ENCODE measurements around the gene GPC6. TPM values are rescaled to one million over a fixed set of nuclear protein-coding genes. Genes with fewer than 3 reads are reported as not detected.

The GPC6 gene
- total RNA-seq, 1 experiment from 2014 or later: 0.22 TPM

- TF ChIP-seq ELF1 (IDR thresholded peaks at IDR 0.05; ENCODE audit: borderline replicate concordance, low read depth) (no peak), EZH2phosphoT487 (IDR thresholded peaks at IDR 0.05; ENCODE audit: borderline replicate concordance) (no peak), REST (IDR thresholded peaks at IDR 0.05; ENCODE audit: low read depth) (no peak), POLR2AphosphoS5 (IDR thresholded peaks at IDR 0.05; ENCODE audit: low read depth, low read length) (no peak), ZBTB33 (IDR thresholded peaks at IDR 0.05; ENCODE audit: extremely low read depth, insufficient replicate concordance, low read length) (no peak), YY1 (IDR thresholded peaks at IDR 0.05; ENCODE audit: extremely low read depth, insufficient replicate concordance, low read depth, low read length) (no peak), ZFX (IDR thresholded peaks at IDR 0.05) (no peak), TCF7L2 (IDR thresholded peaks at IDR 0.05; ENCODE audit: borderline replicate concordance, extremely low read depth, insufficient read depth, insufficient read length) (no peak), JUND (IDR thresholded peaks at IDR 0.05) (no peak), SP1 (IDR thresholded peaks at IDR 0.05; ENCODE audit: low read depth) (no peak), FOSL1 (IDR thresholded peaks at IDR 0.05; ENCODE audit: low read depth) (no peak), EGR1 (IDR thresholded peaks at IDR 0.05; ENCODE audit: low read depth) (no peak), ZNF274 (IDR thresholded peaks at IDR 0.05; ENCODE audit: low read depth, low read length) (no peak), ATF3 (IDR thresholded peaks at IDR 0.05) (no peak), CEBPB (IDR thresholded peaks at IDR 0.05; ENCODE audit: low read depth) (no peak), SIN3A (IDR thresholded peaks at IDR 0.05; ENCODE audit: low read depth) (no peak), CBX3 (IDR thresholded peaks at IDR 0.05; ENCODE audit: low read depth) (no peak), POLR2A (IDR thresholded peaks at IDR 0.05; ENCODE audit: borderline replicate concordance, extremely low read depth, insufficient read depth, insufficient read length) (no peak), SRF (IDR thresholded peaks at IDR 0.05; ENCODE audit: low read depth) (no peak)
- DNase-seq (ENCODE audit: low read depth, low spot score) (no peak), ATAC-seq (no peak)
- Histone ChIP-seq H3K4me3 (replicated peaks in 1 of 2; ENCODE audit: low read depth in 1 of 2, low read length in 2 of 2) (no peak overlapping the region), H3K9me3 (ENCODE audit: control insufficient read depth in 1 of 2, insufficient read depth in 1 of 2, low read depth in 1 of 2, low read length in 2 of 2) (peaks cover 6 to 21% of the 10 kb centered on the region in 2 experiments; a peak in 3 of 4 replicates), H4K20me1 (ENCODE audit: insufficient read depth) (no peaks in the 10 kb centered on the region), H3K4me1 (ENCODE audit: control insufficient read depth in 1 of 2, insufficient read depth in 2 of 2, low read length in 2 of 2) (no peaks in the 10 kb centered on the region), H3K9me2 (ENCODE audit: insufficient read depth) (no peaks in the 10 kb centered on the region), H3K79me2 (ENCODE audit: insufficient read depth, low read length) (no peaks in the 10 kb centered on the region), H3K36me3 (ENCODE audit: control insufficient read depth in 1 of 2, insufficient read depth in 2 of 2, low read length in 2 of 2) (no peaks in the 10 kb centered on the region), H3K27me3 (ENCODE audit: insufficient read depth, low read length) (no peaks in the 10 kb centered on the region), H2AFZ (ENCODE audit: low read depth, low read length, poor library complexity, severe bottlenecking) (no peak overlapping the region), H3K27ac (ENCODE audit: low read depth, low read length) (no peak overlapping the region), H3K4me2 (ENCODE audit: low read length) (no peak overlapping the region), H3K9ac (ENCODE audit: low read length) (no peak overlapping the region)
- RAD21 ChIA-PET (ENCODE audit: low non-redundant PET in 1 of 2, low total read pairs in 2 of 2, uncharacterized antibody in 2 of 2, unreplicated experiment in 2 of 2): no interaction called here
- CTCF ChIA-PET: no interaction called here
- BruUV-seq (replicated peaks): no TSS peak
- intact Hi-C loops (cut with micrococcal nuclease): no loop called here
- POLR2A ChIA-PET: no interaction called here
Measured at GRCh38 chr13:93388701-93389100, 162.1 kb downstream of the GPC6 start.
